ENCODE results near the gene EFCAB13. TPM values are rescaled to one million over a fixed set of nuclear protein-coding genes. Genes with fewer than 3 reads are reported as not detected.

The EFCAB13 gene, protein sequence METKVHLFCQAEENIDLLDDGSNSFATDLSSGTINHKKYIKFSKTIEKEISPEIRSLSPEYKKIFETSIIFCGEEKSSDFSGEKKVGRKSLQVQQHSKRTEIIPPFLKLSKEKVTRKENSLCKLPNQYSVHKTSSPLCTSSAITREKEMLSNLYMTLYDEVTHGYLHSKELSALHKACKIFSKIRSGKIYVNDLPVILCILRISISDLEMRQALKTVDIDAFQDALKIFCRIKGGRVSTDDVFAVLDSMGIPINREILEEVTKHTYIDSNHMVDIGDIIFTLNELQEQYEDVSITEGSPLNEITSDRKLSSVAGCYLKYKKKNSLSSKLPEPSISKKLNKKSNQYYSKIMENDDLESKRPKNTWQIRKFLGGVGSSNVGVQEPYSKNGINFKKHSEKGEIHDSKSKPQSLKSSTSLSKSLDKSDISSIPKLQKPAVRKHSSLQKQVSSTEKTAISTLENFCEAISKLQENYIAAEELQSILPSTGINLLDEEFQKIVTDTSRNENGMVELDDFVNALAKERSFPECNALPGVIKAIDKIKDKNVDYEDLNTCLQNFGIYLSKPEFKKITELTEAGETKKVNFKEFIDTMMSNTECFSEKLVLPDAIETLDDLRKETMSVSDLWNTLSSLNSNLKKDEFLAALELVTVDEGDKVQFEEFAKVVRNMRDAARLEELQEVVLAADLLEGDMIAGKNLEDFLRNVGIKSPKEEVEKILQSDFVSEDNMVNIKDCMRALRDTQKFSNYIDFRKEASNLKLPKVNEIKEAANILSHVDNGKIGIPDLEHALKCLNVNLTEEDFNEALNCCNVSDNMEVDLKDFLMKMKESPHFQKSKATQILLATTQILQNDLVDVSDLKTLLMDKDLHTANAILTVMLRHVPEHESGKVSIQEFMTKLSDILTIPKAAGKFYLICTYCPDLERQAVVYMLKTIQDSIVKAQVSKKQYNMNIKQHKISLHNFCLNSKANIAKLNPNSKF
- 2.5 TPM for polyA plus RNA-seq (2013, experiment 1 of 4)
- polyA plus RNA-seq (2013, experiment 2 of 4), result 1.7 TPM
- polyA plus RNA-seq (2013, experiment 3 of 4), result 1.4 TPM
- 1.6 TPM for polyA plus RNA-seq (2013, experiment 4 of 4)

DNA sequence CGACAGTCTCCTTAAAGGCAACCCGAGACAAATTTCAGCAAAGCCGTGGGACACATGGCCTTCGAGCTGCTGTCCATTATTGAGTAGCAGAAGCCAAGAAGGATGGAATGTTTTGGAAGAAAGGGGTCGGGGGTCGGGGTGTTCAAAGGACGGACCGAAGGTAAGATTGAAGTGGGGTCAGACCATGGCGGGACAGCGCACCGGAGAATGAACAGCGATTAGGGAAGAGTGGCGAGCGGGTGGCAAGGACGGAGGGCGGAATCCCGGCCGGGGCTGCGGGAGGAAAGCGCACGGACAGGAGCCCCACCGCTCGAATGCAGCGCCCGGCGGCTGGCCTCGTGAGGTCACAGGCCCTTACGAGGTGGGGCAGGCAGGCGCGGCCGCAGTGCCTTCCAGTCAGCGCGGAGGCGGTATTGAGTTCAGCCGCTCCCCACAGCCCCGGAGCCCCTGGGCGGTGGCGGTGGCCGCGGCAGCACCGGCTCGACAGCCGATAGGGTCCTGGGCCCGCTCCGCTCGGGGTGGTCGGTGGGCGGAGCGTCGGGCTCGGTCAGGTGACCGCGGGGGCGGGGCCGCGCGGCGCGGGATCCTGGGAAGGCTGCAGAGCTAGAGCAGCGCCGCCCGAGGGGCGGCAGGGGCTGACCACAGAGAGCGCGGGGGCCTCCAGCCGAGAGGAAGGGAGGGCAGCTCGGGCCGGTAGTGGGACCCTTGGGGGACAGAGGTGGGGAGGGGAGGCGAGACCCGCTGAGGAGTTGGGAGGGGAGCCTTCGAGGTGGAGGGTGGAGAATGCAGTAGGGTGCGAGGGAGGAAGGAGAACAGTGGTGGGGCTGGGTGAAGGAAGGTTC, at the start of gene EFCAB13:
TSS of gene EFCAB13 (plus strand) at position 574 of the 842 bp plus-strand sequence. CDS start 4,399 bp downstream, outside the sequence.
- H3K4me3 ChIP-seq (ENCODE audit: insufficient read depth, low read depth, low read length), result peak within 1 kb of the TSS; percentile 46
- no peak within 1 kb of the TSS for H3K27ac ChIP-seq (ENCODE audit: insufficient read depth, low read depth, low read length, poor library complexity, severe bottlenecking)
- peaks cover 6% of the 10 kb centered on the region for H3K9me3 ChIP-seq (ENCODE audit: control insufficient read depth, low read length)
- 5% methylated on average over 72 of the region's 72 CpGs for WGBS, 2 experiments
- H3K36me3 ChIP-seq (ENCODE audit: control insufficient read depth, insufficient read depth, low read length), result no peaks in the 10 kb centered on the region
- no peaks in the 10 kb centered on the region for H3K4me1 ChIP-seq (ENCODE audit: control insufficient read depth, insufficient read depth, low read length)
- peaks cover 12% of the 10 kb centered on the region for H3K27me3 ChIP-seq (ENCODE audit: control insufficient read depth, insufficient read depth, low read length, poor library complexity, severe bottlenecking)

- WGBS, 2 experiments, result 84 to 87% methylated on average over 5 of the region's 5 CpGs
- H3K36me3 ChIP-seq (ENCODE audit: control insufficient read depth, insufficient read depth, low read length), result no peaks in the 10 kb centered on the region
- no peak overlapping the region for H3K4me3 ChIP-seq (ENCODE audit: insufficient read depth, low read depth, low read length)
- H3K27ac ChIP-seq (ENCODE audit: insufficient read depth, low read depth, low read length, poor library complexity, severe bottlenecking), result no peak overlapping the region
- no peaks in the 10 kb centered on the region for H3K27me3 ChIP-seq (ENCODE audit: control insufficient read depth, insufficient read depth, low read length, poor library complexity, severe bottlenecking)
- peaks cover 25% of the 10 kb centered on the region for H3K4me1 ChIP-seq (ENCODE audit: control insufficient read depth, insufficient read depth, low read length)
- H3K9me3 ChIP-seq (ENCODE audit: control insufficient read depth, low read length), result no peaks in the 10 kb centered on the region
Observed at GRCh38 chr17:47274319-47275069, 49.3 kb upstream of the EFCAB13 start.

GRCh38 chr17:47275245-47275984, 48.3 kb upstream of the EFCAB13 start:
- Histone ChIP-seq H3K36me3 (ENCODE audit: control insufficient read depth, insufficient read depth, low read length) (no peaks in the 10 kb centered on the region), H3K4me1 (ENCODE audit: control insufficient read depth, insufficient read depth, low read length) (peaks cover 27% of the 10 kb centered on the region), H3K27ac (ENCODE audit: insufficient read depth, low read depth, low read length, poor library complexity, severe bottlenecking) (no peak overlapping the region), H3K9me3 (ENCODE audit: control insufficient read depth, low read length) (no peaks in the 10 kb centered on the region), H3K4me3 (ENCODE audit: insufficient read depth, low read depth, low read length) (peak overlapping the region; percentile 3), H3K27me3 (ENCODE audit: control insufficient read depth, insufficient read depth, low read length, poor library complexity, severe bottlenecking) (no peaks in the 10 kb centered on the region)
- 6 to 8% methylated on average over 12 to 13 of the region's 13 CpGs for WGBS, 2 experiments

DNA sequence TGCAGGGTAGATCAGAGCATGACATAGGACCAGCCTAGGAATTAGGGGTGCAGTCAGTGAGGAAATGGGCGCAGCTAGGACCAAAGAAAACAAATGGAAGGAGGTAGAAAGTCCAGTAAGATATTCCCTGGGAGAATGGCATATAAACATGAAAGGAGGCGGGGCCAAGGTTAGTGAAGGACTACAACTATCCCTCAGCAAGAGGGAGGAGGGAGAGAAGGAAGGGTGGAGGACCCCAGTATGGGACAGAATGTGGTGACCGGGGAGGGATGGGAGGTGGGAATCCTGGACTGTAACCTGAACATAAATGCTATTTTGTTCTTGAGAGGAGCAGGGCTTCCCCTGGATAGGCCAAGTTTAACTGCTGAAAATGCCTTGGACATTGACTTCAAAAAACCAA, 47.3 kb upstream of the EFCAB13 start:
- peaks cover 30% of the 10 kb centered on the region for H3K4me1 ChIP-seq (ENCODE audit: control insufficient read depth, insufficient read depth, low read length)
- H3K27ac ChIP-seq (ENCODE audit: insufficient read depth, low read depth, low read length, poor library complexity, severe bottlenecking), result no peak overlapping the region
- no peaks in the 10 kb centered on the region for H3K9me3 ChIP-seq (ENCODE audit: control insufficient read depth, low read length)
- H3K27me3 ChIP-seq (ENCODE audit: control insufficient read depth, insufficient read depth, low read length, poor library complexity, severe bottlenecking), result no peaks in the 10 kb centered on the region
- WGBS, 2 experiments, result 91 to 94% methylated on average over 3 of the region's 3 CpGs
- no peaks in the 10 kb centered on the region for H3K36me3 ChIP-seq (ENCODE audit: control insufficient read depth, insufficient read depth, low read length)
- no peak overlapping the region for H3K4me3 ChIP-seq (ENCODE audit: insufficient read depth, low read depth, low read length)

DNA sequence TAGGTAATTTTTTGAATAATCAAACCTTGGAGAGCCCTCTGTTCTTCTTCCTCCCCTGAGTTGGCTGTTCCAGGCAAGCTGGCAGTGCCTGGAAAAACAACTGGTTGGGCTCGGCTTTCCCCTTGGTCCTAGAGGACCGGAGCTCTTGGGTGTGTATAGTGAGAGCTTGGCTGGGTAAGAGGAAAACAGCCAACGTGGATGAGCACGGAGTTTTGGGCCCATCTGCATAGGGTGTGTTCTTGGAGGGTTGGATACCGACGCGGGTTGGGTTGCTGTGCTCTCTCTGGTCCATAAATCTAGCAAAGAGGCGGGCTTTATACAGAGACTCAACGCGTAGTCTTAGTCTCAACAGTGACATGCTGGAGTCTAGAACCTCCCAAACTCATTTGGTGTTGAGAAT, 46.9 kb upstream of the EFCAB13 start:
- Histone ChIP-seq H3K4me1 (ENCODE audit: control insufficient read depth, insufficient read depth, low read length) (peaks cover 30% of the 10 kb centered on the region), H3K9me3 (ENCODE audit: control insufficient read depth, low read length) (no peaks in the 10 kb centered on the region), H3K27me3 (ENCODE audit: control insufficient read depth, insufficient read depth, low read length, poor library complexity, severe bottlenecking) (no peaks in the 10 kb centered on the region), H3K36me3 (ENCODE audit: control insufficient read depth, insufficient read depth, low read length) (no peaks in the 10 kb centered on the region), H3K4me3 (ENCODE audit: insufficient read depth, low read depth, low read length) (no peak overlapping the region), H3K27ac (ENCODE audit: insufficient read depth, low read depth, low read length, poor library complexity, severe bottlenecking) (no peak overlapping the region)
- WGBS, 2 experiments, result 49 to 54% methylated on average over 10 of the region's 10 CpGs

GRCh38 chr17:47277921-47278320, 45.8 kb upstream of the EFCAB13 start:
- H3K27ac ChIP-seq (ENCODE audit: insufficient read depth, low read depth, low read length, poor library complexity, severe bottlenecking), result no peak overlapping the region

GRCh38 chr17:47278561-47278960, 45.2 kb upstream of the EFCAB13 start:
- no peak overlapping the region for H3K27ac ChIP-seq (ENCODE audit: insufficient read depth, low read depth, low read length, poor library complexity, severe bottlenecking)
- 85 to 87% methylated on average over 3 to 4 of the region's 4 CpGs for WGBS, 2 experiments
- H3K4me1 ChIP-seq (ENCODE audit: control insufficient read depth, insufficient read depth, low read length), result peaks cover 30% of the 10 kb centered on the region
- H3K36me3 ChIP-seq (ENCODE audit: control insufficient read depth, insufficient read depth, low read length), result no peaks in the 10 kb centered on the region
- H3K9me3 ChIP-seq (ENCODE audit: control insufficient read depth, low read length), result no peaks in the 10 kb centered on the region
- no peaks in the 10 kb centered on the region for H3K27me3 ChIP-seq (ENCODE audit: control insufficient read depth, insufficient read depth, low read length, poor library complexity, severe bottlenecking)
- H3K4me3 ChIP-seq (ENCODE audit: insufficient read depth, low read depth, low read length), result no peak overlapping the region

More at GRCh38 chr17:47277921-47278320, 45.8 kb upstream of the EFCAB13 start:
- H3K36me3 ChIP-seq (ENCODE audit: control insufficient read depth, insufficient read depth, low read length), result no peaks in the 10 kb centered on the region
- H3K27me3 ChIP-seq (ENCODE audit: control insufficient read depth, insufficient read depth, low read length, poor library complexity, severe bottlenecking), result no peaks in the 10 kb centered on the region
- no peaks in the 10 kb centered on the region for H3K9me3 ChIP-seq (ENCODE audit: control insufficient read depth, low read length)
- no peak overlapping the region for H3K4me3 ChIP-seq (ENCODE audit: insufficient read depth, low read depth, low read length)
- 91 to 97% methylated on average over 1 of the region's 1 CpG for WGBS, 2 experiments
- peaks cover 30% of the 10 kb centered on the region for H3K4me1 ChIP-seq (ENCODE audit: control insufficient read depth, insufficient read depth, low read length)

DNA sequence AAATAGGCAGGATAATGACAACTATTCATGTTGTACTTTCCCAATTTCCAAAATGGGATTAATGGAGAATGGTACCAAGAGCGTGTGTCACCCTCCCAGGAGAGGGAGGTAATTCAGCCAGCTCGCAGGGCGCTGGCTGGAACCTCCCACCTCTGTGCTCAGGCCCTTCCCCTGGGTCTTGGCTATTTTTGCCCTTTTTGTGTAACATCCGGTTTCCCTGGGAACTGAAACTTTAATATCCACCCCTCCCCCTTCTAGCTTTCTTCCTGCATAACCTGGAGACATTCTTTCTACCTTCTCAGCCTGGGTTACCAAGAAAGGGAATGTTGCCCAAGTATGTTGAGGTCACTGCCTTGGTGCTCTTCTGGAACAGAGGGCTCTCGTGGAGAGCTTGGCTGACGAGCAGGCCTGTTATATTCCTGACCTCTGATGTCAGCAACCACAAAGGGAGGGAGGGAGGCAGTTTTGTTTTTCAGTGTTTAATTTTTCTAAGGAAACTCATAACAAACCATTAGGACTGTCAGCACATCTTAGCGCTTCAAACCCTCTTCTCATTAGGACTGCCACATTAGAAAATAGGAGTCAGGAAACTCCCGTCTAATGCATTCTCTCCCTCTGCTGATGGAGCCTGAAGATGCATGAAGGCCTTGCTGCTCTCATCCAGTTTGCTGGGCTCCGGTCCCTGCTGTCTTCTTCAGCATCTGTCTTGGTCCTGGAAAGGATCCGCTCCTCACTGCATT, 44.5 kb upstream of the EFCAB13 start:
- Histone ChIP-seq H3K9me3 (ENCODE audit: control insufficient read depth, low read length) (no peaks in the 10 kb centered on the region), H3K27me3 (ENCODE audit: control insufficient read depth, insufficient read depth, low read length, poor library complexity, severe bottlenecking) (no peaks in the 10 kb centered on the region), H3K36me3 (ENCODE audit: control insufficient read depth, insufficient read depth, low read length) (no peaks in the 10 kb centered on the region), H3K4me3 (ENCODE audit: insufficient read depth, low read depth, low read length) (no peak overlapping the region), H3K27ac (ENCODE audit: insufficient read depth, low read depth, low read length, poor library complexity, severe bottlenecking) (peak overlapping the region; percentile 83), H3K4me1 (ENCODE audit: control insufficient read depth, insufficient read depth, low read length) (peaks cover 30% of the 10 kb centered on the region)
- WGBS, 2 experiments, result 82 to 85% methylated on average over 10 of the region's 10 CpGs
